Panc1 (cell line): ENCODE results near the gene SHANK3. TPM values are rescaled to one million over a fixed set of nuclear protein-coding genes. Genes with fewer than 3 reads are reported as not detected.

Experiments
- ATAC-seq: fragments of 200-7000 bp; cut with Tn5 transposase; 2 replicates; pipeline ENCODE4 v1.9.1; 2020; ENCODE audit warnings: mild to moderate bottlenecking, moderate library complexity
- BruUV-seq: library from RNA; stranded (reverse); fragments of 400-500 nt; replicated peaks from 2 replicates; lab custom pipeline; 2021; lab: Mats Ljungman, UMichigan
- CTCF ChIA-PET: fragments of 300-600 bp; sonication (Branson Sonifier 250); formaldehyde crosslinking; loops from one replicate; lab custom pipeline; 2022; ENCODE audit warnings: antibody characterized with exemption; lab: Charles Lee
- POLR2A ChIA-PET: fragments of 300-600 bp; sonication (Branson Sonifier 250); formaldehyde crosslinking; loops from one replicate; lab custom pipeline; 2022; ENCODE audit warnings: antibody characterized with exemption; lab: Charles Lee
- DNase-seq: peaks from one replicate; pipeline ENCODE4 v3.0.0-alpha.2; 2010; ENCODE audit warnings: low read depth, low spot score
- H3K27ac ChIP-seq: 2 replicates; pipeline ENCODE4 v1.5.1; 2011; ENCODE audit warnings: mild to moderate bottlenecking, low read length, inconsistent platforms
- H3K27me3 ChIP-seq: fragments of 200-500 bp; sonication (Bioruptor generic); 2 replicates; pipeline ENCODE4 v1.6.0; 2014; ENCODE audit warnings: low read length, inconsistent platforms; ENCODE audit not compliant: control insufficient read depth, insufficient read depth
- H3K36me3 ChIP-seq: fragments of 200-500 bp; sonication (Bioruptor generic); 2 replicates; pipeline ENCODE4 v1.5.1; 2014; ENCODE audit warnings: inconsistent platforms, mild to moderate bottlenecking, low read length, moderate library complexity; ENCODE audit not compliant: control insufficient read depth, insufficient read depth
- H3K4me1 ChIP-seq: 2 replicates; pipeline ENCODE4 v1.5.1; 2011; ENCODE audit warnings: inconsistent platforms, mild to moderate bottlenecking, low read length, moderate library complexity; ENCODE audit not compliant: control insufficient read depth, insufficient read depth
- H3K4me3 ChIP-seq, 2 experiments: 2 replicates each; pipeline ENCODE4 v1.5.1; 2011 to 2012; ENCODE audit warnings: low read depth in 2 of 2, low read length in 2 of 2, mild to moderate bottlenecking in 2 of 2, inconsistent platforms in 1 of 2, moderate library complexity in 1 of 2
- H3K9me3 ChIP-seq: fragments of 200-500 bp; sonication (Bioruptor generic); 2 replicates; pipeline ENCODE4 v1.5.1; 2014; ENCODE audit warnings: low read depth, mild to moderate bottlenecking, inconsistent platforms, low read length, moderate library complexity; ENCODE audit not compliant: control insufficient read depth, insufficient read depth
- POLR2AphosphoS5 ChIP-seq: IDR thresholded peaks from 2 replicates; pipeline ENCODE4 v1.6.1; 2012; ENCODE audit warnings: mild to moderate bottlenecking, low read depth, low read length, moderate library complexity
- SIN3A ChIP-seq: IDR thresholded peaks from 2 replicates; pipeline ENCODE4 v1.6.1; 2012; ENCODE audit warnings: low read depth, mild to moderate bottlenecking, low read length, moderate library complexity, borderline replicate concordance; ENCODE audit not compliant: insufficient read depth
- TCF7L2 ChIP-seq: IDR thresholded peaks from 2 replicates; pipeline ENCODE4 v1.6.1; 2011; ENCODE audit warnings: mild to moderate bottlenecking, low read depth, low read length, inconsistent platforms
- in situ Hi-C: cut with HindIII; loops from 2 replicates; pipeline ENCODE4 v1.10.0; 2016; ENCODE audit warnings: low sequenced_read_pairs, low pct_unique_long_range_greater_than_20kb
- intact Hi-C: fragments of 100-400 bp; cut with micrococcal nuclease; formaldehyde crosslinking; loops from one replicate; pipeline ENCODE4 v1.10.0; 2022; ENCODE audit not compliant: unreplicated experiment
- total RNA-seq: library from RNA; stranded (reverse); gene quantifications from one replicate; pipeline ENCODE4 v1.2.1, GENCODE V29; 2021; ENCODE audit not compliant: unreplicated experiment
- TF ChIP-seq, protein P1 (sequence below): fragments of 450-650 bp; IDR thresholded peaks from 2 replicates; pipeline ENCODE4 v1.5.1; 2017; ENCODE audit warnings: mild to moderate bottlenecking
- TF ChIP-seq, protein P2 (sequence below), 2 experiments: IDR thresholded peaks; 2 replicates each; pipeline ENCODE4 v1.6.1; 2011 to 2012; ENCODE audit warnings: low read depth in 2 of 2, control low read depth in 1 of 2, low read length in 1 of 2, mild to moderate bottlenecking in 1 of 2, moderate library complexity in 1 of 2; ENCODE audit not compliant: insufficient read depth in 1 of 2

The SHANK3 gene
- total RNA-seq, 1 experiment from 2014 or later = 7.6 TPM

DNA sequence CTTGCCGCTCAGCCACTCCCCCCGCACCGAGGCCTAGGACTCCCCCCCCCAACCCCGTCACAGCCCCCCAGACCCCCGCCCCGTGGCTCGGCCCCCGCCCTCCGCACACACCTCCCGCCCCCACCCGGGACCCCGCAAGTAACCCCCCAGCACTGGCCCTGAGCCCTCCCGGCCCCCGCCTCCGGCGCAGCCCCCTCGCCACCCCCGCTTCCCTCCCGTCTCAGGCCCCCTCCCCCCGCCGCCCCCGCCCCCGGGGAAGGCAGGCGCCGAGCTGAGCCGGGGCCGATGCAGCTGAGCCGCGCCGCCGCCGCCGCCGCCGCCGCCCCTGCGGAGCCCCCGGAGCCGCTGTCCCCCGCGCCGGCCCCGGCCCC is 1.5 kb downstream of the SHANK3 start:
- no peak overlapping the region for H3K27ac ChIP-seq
- ChIA-PET CTCF (interaction anchor here (0.6 kb wide), 1 partner anchor 55 kb away, joined by 3 read pairs; no protein-coding TSS in a partner anchor), POLR2A (no interaction called here)
- no peaks in the 10 kb centered on the region for H3K27me3 ChIP-seq
- TF ChIP-seq, protein P1, sequence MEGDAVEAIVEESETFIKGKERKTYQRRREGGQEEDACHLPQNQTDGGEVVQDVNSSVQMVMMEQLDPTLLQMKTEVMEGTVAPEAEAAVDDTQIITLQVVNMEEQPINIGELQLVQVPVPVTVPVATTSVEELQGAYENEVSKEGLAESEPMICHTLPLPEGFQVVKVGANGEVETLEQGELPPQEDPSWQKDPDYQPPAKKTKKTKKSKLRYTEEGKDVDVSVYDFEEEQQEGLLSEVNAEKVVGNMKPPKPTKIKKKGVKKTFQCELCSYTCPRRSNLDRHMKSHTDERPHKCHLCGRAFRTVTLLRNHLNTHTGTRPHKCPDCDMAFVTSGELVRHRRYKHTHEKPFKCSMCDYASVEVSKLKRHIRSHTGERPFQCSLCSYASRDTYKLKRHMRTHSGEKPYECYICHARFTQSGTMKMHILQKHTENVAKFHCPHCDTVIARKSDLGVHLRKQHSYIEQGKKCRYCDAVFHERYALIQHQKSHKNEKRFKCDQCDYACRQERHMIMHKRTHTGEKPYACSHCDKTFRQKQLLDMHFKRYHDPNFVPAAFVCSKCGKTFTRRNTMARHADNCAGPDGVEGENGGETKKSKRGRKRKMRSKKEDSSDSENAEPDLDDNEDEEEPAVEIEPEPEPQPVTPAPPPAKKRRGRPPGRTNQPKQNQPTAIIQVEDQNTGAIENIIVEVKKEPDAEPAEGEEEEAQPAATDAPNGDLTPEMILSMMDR = no peak
- no peak for TF ChIP-seq TCF7L2
- TF ChIP-seq SIN3A = no peak
- TF ChIP-seq, protein P2, sequence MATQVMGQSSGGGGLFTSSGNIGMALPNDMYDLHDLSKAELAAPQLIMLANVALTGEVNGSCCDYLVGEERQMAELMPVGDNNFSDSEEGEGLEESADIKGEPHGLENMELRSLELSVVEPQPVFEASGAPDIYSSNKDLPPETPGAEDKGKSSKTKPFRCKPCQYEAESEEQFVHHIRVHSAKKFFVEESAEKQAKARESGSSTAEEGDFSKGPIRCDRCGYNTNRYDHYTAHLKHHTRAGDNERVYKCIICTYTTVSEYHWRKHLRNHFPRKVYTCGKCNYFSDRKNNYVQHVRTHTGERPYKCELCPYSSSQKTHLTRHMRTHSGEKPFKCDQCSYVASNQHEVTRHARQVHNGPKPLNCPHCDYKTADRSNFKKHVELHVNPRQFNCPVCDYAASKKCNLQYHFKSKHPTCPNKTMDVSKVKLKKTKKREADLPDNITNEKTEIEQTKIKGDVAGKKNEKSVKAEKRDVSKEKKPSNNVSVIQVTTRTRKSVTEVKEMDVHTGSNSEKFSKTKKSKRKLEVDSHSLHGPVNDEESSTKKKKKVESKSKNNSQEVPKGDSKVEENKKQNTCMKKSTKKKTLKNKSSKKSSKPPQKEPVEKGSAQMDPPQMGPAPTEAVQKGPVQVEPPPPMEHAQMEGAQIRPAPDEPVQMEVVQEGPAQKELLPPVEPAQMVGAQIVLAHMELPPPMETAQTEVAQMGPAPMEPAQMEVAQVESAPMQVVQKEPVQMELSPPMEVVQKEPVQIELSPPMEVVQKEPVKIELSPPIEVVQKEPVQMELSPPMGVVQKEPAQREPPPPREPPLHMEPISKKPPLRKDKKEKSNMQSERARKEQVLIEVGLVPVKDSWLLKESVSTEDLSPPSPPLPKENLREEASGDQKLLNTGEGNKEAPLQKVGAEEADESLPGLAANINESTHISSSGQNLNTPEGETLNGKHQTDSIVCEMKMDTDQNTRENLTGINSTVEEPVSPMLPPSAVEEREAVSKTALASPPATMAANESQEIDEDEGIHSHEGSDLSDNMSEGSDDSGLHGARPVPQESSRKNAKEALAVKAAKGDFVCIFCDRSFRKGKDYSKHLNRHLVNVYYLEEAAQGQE (IDR thresholded peaks at IDR 0.05; ENCODE audit: insufficient read depth in 1 of 2, low read depth in 2 of 2, low read length in 1 of 2) = no peak
- no peak for TF ChIP-seq POLR2AphosphoS5
- no TSS peak for BruUV-seq
- no peaks in the 10 kb centered on the region; the same call in 1 of the 2 replicates for H3K4me1 ChIP-seq
- no peaks in the 10 kb centered on the region for H3K9me3 ChIP-seq
- in situ Hi-C loops (no loop called here), intact Hi-C loops (no loop called here)
- peak overlapping the region in 1 of 2 experiments; percentile 27; a peak in 2 of 4 replicates for H3K4me3 ChIP-seq
- DNase-seq = no peak
- H3K36me3 ChIP-seq = no peaks in the 10 kb centered on the region
- ATAC-seq = peak; percentile 22; the same call in 1 of the 2 replicates

DNA sequence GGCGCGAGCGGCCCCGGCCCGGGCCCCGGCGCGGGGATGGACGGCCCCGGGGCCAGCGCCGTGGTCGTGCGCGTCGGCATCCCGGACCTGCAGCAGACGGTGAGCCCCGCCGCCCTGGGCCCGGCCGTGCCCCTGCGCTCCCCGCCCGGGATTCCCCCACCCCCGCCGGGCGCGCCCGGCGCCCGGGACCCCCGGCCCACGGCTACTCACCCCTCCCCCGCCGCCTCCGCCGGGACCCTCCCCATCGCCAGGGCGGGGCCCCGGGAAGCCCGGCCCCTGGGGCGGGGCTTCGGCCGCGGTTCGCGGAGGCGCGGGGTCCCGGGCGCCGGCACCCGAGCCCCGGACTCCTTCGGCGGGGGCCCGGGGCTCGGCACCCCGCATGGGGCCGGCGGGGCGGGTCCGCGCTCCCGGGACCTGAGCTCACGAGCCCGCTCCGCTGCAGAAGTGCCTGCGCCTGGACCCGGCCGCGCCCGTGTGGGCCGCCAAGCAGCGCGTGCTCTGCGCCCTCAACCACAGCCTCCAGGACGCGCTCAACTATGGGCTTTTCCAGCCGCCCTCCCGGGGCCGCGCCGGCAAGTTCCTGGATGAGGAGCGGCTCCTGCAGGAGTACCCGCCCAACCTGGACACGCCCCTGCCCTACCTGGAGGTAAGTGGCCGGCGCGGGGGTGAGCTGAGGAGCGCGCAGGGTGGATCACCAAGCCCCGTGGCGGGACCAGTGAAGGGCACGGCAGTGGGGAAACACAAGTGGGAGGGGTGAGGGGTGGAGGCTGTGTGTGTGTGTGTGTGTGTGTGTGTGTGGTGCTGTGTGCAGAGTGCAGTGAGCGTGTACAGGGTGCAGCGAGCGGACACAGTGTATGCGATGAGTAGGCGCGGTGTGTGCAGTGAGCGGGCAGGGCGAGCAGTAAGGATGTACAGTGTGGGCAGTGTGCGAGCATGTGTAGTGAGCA is 2.3 kb downstream of the SHANK3 start:
- Histone ChIP-seq H3K4me1 (no peaks in the 10 kb centered on the region; the same call in 1 of the 2 replicates), H3K36me3 (no peaks in the 10 kb centered on the region), H3K27me3 (no peaks in the 10 kb centered on the region), H3K4me3 (peak overlapping the region; percentile 42 to 47), H3K9me3 (no peaks in the 10 kb centered on the region), H3K27ac (no peak overlapping the region)
- intact Hi-C loops (no loop called here), in situ Hi-C loops (no loop called here)
- POLR2A ChIA-PET = no interaction called here
- no peak for TF ChIP-seq POLR2AphosphoS5
- TF ChIP-seq, protein P1 = no peak
- no peak for TF ChIP-seq SIN3A
- TF ChIP-seq, protein P2 (IDR thresholded peaks at IDR 0.05; ENCODE audit: insufficient read depth in 1 of 2, low read depth in 2 of 2, low read length in 1 of 2) = no peak
- TF ChIP-seq TCF7L2 = no peak
- DNase-seq (no peak), ATAC-seq (peak; percentile 78)
- no TSS peak for BruUV-seq
- CTCF ChIA-PET = interaction anchor here (0.6 kb wide), 1 partner anchor 56 kb away, joined by 3 read pairs; no protein-coding TSS in a partner anchor
